ENCODE data around the gene MARCHF2.

MARCHF2 gene

DNA sequence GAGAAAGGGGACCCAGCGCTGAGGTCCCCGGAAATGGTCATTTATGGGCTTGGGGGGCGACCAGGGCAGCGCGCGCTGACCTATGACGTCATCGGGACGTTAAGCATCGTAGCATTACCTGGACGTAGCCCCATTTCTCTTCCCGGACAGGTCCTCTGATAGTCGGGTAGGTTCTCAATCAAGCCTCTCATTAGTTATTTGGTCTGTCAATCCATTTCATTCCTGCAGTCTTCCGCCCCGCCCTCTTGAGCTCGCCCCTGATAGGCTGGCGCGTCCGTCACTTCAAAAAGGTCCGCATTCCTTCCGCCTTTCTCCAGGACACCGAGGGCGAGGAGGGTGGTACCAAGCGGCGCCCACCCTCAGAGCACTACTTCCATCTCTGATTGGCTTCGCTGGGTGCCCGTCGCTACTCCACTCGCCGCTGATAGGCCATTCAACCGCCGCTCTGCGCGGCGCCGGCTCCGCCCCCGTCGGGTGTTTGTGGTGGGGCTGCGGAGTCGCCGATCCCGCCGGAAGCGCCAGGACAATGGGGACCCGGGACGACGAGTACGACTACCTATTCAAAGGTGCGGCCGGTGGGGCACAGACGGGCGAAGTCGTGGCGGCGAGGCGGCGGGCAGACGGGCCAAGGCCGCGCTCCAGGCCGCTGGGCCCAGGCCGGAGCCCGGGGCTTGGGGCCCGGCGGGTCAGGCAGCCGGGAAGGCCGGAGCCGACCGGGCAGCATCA is 23.1 kb upstream of the MARCHF2 start, which contains the start of gene RAB11B (continued):
- TF ChIP-seq ZNF677 (tag by site-specific recombination; IDR thresholded peaks at IDR 0.05) (peak; percentile 65; the same call in 1 of the 2 replicates), ZNF155 (tag by site-specific recombination; IDR thresholded peaks at IDR 0.05) (no peak), ZNF571 (tag by site-specific recombination; IDR thresholded peaks at IDR 0.05) (no peak), ZNF24 (tag by site-specific recombination; IDR thresholded peaks at IDR 0.05) (peak; percentile 90), SP2 (tag by site-specific recombination; IDR thresholded peaks at IDR 0.05) (peak; percentile 100), ZNF544 (tag by site-specific recombination; IDR thresholded peaks at IDR 0.05) (no peak), ZNF626 (tag by site-specific recombination; IDR thresholded peaks at IDR 0.05) (no peak), ZSCAN23 (tag by site-specific recombination; IDR thresholded peaks at IDR 0.05) (no peak; the same call in none of the 2 replicates), BCL11B (tag by site-specific recombination; IDR thresholded peaks at IDR 0.05; ENCODE audit: low read depth) (peak; percentile 98), ZNF266 (tag by site-specific recombination; IDR thresholded peaks at IDR 0.05; ENCODE audit: low read depth) (no peak), ZNF558 (tag by site-specific recombination; IDR thresholded peaks at IDR 0.05) (no peak), IKZF3 (tag by site-specific recombination; IDR thresholded peaks at IDR 0.05) (peak; percentile 87), ZIC2 (tag by site-specific recombination; IDR thresholded peaks at IDR 0.05) (peak; percentile 19; the same call in 1 of the 2 replicates), GFI1B (tag by site-specific recombination; IDR thresholded peaks at IDR 0.05) (no peak), ZNF776 (tag by site-specific recombination; IDR thresholded peaks at IDR 0.05; ENCODE audit: borderline replicate concordance) (no peak), ZNF433 (tag by site-specific recombination; IDR thresholded peaks at IDR 0.05; ENCODE audit: low read depth) (no peak)
- TF ChIP-seq, protein P1, sequence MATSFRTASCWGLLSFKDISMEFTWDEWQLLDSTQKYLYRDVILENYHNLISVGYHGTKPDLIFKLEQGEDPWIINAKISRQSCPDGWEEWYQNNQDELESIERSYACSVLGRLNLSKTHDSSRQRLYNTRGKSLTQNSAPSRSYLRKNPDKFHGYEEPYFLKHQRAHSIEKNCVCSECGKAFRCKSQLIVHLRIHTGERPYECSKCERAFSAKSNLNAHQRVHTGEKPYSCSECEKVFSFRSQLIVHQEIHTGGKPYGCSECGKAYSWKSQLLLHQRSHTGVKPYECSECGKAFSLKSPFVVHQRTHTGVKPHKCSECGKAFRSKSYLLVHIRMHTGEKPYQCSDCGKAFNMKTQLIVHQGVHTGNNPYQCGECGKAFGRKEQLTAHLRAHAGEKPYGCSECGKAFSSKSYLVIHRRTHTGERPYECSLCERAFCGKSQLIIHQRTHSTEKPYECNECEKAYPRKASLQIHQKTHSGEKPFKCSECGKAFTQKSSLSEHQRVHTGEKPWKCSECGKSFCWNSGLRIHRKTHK (tag by site-specific recombination; IDR thresholded peaks at IDR 0.05), result no peak
- TF ChIP-seq, protein P2, sequence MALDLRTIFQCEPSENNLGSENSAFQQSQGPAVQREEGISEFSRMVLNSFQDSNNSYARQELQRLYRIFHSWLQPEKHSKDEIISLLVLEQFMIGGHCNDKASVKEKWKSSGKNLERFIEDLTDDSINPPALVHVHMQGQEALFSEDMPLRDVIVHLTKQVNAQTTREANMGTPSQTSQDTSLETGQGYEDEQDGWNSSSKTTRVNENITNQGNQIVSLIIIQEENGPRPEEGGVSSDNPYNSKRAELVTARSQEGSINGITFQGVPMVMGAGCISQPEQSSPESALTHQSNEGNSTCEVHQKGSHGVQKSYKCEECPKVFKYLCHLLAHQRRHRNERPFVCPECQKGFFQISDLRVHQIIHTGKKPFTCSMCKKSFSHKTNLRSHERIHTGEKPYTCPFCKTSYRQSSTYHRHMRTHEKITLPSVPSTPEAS (tag by site-specific recombination; IDR thresholded peaks at IDR 0.05), result no peak
- TF ChIP-seq, protein P3, sequence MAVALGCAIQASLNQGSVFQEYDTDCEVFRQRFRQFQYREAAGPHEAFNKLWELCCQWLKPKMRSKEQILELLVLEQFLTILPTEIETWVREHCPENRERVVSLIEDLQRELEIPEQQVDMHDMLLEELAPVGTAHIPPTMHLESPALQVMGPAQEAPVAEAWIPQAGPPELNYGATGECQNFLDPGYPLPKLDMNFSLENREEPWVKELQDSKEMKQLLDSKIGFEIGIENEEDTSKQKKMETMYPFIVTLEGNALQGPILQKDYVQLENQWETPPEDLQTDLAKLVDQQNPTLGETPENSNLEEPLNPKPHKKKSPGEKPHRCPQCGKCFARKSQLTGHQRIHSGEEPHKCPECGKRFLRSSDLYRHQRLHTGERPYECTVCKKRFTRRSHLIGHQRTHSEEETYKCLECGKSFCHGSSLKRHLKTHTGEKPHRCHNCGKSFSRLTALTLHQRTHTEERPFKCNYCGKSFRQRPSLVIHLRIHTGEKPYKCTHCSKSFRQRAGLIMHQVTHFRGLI (tag by site-specific recombination; IDR thresholded peaks at IDR 0.05), result no peak; the same call in 1 of the 2 replicates
- TF ChIP-seq, protein P4, sequence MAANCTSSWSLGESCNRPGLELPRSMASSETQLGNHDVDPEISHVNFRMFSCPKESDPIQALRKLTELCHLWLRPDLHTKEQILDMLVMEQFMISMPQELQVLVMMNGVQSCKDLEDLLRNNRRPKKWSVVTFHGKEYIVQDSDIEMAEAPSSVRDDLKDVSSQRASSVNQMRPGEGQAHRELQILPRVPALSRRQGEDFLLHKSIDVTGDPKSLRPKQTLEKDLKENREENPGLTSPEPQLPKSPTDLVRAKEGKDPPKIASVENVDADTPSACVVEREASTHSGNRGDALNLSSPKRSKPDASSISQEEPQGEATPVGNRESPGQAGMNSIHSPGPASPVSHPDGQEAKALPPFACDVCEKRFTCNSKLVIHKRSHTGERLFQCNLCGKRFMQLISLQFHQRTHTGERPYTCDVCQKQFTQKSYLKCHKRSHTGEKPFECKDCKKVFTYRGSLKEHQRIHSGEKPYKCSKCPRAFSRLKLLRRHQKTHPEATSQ (tag by site-specific recombination; IDR thresholded peaks at IDR 0.05), result no peak
- TF ChIP-seq, protein P5, sequence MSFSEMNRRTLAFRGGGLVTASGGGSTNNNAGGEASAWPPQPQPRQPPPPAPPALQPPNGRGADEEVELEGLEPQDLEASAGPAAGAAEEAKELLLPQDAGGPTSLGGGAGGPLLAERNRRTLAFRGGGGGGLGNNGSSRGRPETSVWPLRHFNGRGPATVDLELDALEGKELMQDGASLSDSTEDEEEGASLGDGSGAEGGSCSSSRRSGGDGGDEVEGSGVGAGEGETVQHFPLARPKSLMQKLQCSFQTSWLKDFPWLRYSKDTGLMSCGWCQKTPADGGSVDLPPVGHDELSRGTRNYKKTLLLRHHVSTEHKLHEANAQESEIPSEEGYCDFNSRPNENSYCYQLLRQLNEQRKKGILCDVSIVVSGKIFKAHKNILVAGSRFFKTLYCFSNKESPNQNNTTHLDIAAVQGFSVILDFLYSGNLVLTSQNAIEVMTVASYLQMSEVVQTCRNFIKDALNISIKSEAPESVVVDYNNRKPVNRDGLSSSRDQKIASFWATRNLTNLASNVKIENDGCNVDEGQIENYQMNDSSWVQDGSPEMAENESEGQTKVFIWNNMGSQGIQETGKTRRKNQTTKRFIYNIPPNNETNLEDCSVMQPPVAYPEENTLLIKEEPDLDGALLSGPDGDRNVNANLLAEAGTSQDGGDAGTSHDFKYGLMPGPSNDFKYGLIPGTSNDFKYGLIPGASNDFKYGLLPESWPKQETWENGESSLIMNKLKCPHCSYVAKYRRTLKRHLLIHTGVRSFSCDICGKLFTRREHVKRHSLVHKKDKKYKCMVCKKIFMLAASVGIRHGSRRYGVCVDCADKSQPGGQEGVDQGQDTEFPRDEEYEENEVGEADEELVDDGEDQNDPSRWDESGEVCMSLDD (tag by site-specific recombination; IDR thresholded peaks at IDR 0.05), result no peak
- TF ChIP-seq, protein P6, sequence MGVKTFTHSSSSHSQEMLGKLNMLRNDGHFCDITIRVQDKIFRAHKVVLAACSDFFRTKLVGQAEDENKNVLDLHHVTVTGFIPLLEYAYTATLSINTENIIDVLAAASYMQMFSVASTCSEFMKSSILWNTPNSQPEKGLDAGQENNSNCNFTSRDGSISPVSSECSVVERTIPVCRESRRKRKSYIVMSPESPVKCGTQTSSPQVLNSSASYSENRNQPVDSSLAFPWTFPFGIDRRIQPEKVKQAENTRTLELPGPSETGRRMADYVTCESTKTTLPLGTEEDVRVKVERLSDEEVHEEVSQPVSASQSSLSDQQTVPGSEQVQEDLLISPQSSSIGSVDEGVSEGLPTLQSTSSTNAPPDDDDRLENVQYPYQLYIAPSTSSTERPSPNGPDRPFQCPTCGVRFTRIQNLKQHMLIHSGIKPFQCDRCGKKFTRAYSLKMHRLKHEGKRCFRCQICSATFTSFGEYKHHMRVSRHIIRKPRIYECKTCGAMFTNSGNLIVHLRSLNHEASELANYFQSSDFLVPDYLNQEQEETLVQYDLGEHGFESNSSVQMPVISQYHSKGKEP (tag by site-specific recombination; IDR thresholded peaks at IDR 0.05), result peak; percentile 67; the same call in 1 of the 2 replicates
- TF ChIP-seq, protein P7, sequence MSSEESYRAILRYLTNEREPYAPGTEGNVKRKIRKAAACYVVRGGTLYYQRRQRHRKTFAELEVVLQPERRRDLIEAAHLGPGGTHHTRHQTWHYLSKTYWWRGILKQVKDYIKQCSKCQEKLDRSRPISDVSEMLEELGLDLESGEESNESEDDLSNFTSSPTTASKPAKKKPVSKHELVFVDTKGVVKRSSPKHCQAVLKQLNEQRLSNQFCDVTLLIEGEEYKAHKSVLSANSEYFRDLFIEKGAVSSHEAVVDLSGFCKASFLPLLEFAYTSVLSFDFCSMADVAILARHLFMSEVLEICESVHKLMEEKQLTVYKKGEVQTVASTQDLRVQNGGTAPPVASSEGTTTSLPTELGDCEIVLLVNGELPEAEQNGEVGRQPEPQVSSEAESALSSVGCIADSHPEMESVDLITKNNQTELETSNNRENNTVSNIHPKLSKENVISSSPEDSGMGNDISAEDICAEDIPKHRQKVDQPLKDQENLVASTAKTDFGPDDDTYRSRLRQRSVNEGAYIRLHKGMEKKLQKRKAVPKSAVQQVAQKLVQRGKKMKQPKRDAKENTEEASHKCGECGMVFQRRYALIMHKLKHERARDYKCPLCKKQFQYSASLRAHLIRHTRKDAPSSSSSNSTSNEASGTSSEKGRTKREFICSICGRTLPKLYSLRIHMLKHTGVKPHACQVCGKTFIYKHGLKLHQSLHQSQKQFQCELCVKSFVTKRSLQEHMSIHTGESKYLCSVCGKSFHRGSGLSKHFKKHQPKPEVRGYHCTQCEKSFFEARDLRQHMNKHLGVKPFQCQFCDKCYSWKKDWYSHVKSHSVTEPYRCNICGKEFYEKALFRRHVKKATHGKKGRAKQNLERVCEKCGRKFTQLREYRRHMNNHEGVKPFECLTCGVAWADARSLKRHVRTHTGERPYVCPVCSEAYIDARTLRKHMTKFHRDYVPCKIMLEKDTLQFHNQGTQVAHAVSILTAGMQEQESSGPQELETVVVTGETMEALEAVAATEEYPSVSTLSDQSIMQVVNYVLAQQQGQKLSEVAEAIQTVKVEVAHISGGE (tag by site-specific recombination; conservative IDR thresholded peaks at IDR 0.05; ENCODE audit: low read depth), result peak; percentile 70
- TF ChIP-seq, protein P8, sequence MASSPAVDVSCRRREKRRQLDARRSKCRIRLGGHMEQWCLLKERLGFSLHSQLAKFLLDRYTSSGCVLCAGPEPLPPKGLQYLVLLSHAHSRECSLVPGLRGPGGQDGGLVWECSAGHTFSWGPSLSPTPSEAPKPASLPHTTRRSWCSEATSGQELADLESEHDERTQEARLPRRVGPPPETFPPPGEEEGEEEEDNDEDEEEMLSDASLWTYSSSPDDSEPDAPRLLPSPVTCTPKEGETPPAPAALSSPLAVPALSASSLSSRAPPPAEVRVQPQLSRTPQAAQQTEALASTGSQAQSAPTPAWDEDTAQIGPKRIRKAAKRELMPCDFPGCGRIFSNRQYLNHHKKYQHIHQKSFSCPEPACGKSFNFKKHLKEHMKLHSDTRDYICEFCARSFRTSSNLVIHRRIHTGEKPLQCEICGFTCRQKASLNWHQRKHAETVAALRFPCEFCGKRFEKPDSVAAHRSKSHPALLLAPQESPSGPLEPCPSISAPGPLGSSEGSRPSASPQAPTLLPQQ (tag by site-specific recombination; IDR thresholded peaks at IDR 0.05), result peak; percentile 79
